Endothelial cell of umbilical vein (primary cell): ENCODE results near the gene TTI1. TPM values are rescaled to one million over a fixed set of nuclear protein-coding genes. Genes with fewer than 3 reads are reported as not detected.

Experiments
- BruUV-seq: library from RNA; stranded (reverse); fragments of 400-500 nt; replicated peaks from 2 replicates; lab custom pipeline; 2021; lab: Mats Ljungman, UMichigan
- CTCF ChIA-PET: fragments of 300-600, 350-600 bp; sonication (Branson Sonifier 250); formaldehyde crosslinking; loops from one replicate; lab custom pipeline; 2021; ENCODE audit warnings: antibody characterized with exemption, inconsistent platforms; lab: Charles Lee
- POLR2A ChIA-PET: fragments of 300-600, 350-600 bp; sonication (Branson Sonifier 250); formaldehyde crosslinking; loops from one replicate; lab custom pipeline; 2021; ENCODE audit warnings: antibody characterized with exemption, inconsistent platforms; lab: Charles Lee
- DNase-seq: peaks from one replicate; pipeline ENCODE4 v3.0.0-alpha.2; 2011; ENCODE audit warnings: low read depth, low spot score
- FAIRE-seq: peaks from 2 replicates; lab custom pipeline; 2011; peaks lifted over from hg19 to GRCh38; lab: Jason Lieb, UNC
- H2AFZ ChIP-seq: 2 replicates; pipeline ENCODE4 v1.6.0; 2012; ENCODE audit warnings: low read depth, low read length, control low read depth, inconsistent platforms
- H3K27ac ChIP-seq: 2 replicates; pipeline ENCODE4 v1.5.1; 2011; ENCODE audit warnings: low read depth, mild to moderate bottlenecking, control low read depth, low read length, moderate library complexity; ENCODE audit not compliant: insufficient read depth
- H3K27me3 ChIP-seq, 2 experiments: 2 replicates each; pipeline versions ENCODE4 v1.6.0 to v1.6.1; 2011; ENCODE audit warnings: low read length in 2 of 2, mixed read lengths in 1 of 2; ENCODE audit not compliant: control insufficient read depth in 2 of 2, insufficient read depth in 2 of 2
- H3K36me3 ChIP-seq, 2 experiments: 2 replicates in 1 of 2; 3 replicates in 1 of 2; pipeline ENCODE4 v1.5.1; 2011; ENCODE audit warnings: low read length in 2 of 2, mild to moderate bottlenecking in 1 of 2, moderate library complexity in 1 of 2; ENCODE audit not compliant: control insufficient read depth in 2 of 2, insufficient read depth in 2 of 2; ENCODE audit errors: extremely low read depth in 1 of 2
- H3K4me1 ChIP-seq: 3 replicates; pipeline ENCODE4 v1.5.1; 2011; ENCODE audit warnings: mild to moderate bottlenecking, low read length; ENCODE audit not compliant: control insufficient read depth, insufficient read depth; ENCODE audit errors: extremely low read depth
- H3K4me2 ChIP-seq: 2 replicates; pipeline ENCODE4 v1.6.1; 2011; ENCODE audit warnings: low read length, control low read depth, mixed read lengths; ENCODE audit not compliant: insufficient read depth
- H3K4me3 ChIP-seq, 3 experiments: fragments of 200-600 bp in 1 of 3; sonication (generic), shearing (Covaris generic) in 1 of 3; replicated peaks in 1 of 3; 2 replicates each; pipeline ENCODE4 v1.5.1; 2011 to 2016; ENCODE audit warnings: control low read depth in 3 of 3, low read length in 3 of 3, mild to moderate bottlenecking in 2 of 3, inconsistent platforms in 1 of 3, low read depth in 1 of 3, moderate library complexity in 1 of 3; ENCODE audit not compliant: insufficient read depth in 1 of 3
- H3K79me2 ChIP-seq: 2 replicates; pipeline ENCODE4 v1.6.0; 2012; ENCODE audit warnings: low read length, inconsistent platforms; ENCODE audit not compliant: control insufficient read depth, insufficient read depth
- H3K9ac ChIP-seq: replicated peaks from 2 replicates; pipeline ENCODE3; 2011; ENCODE audit warnings: low read length, control low read depth; ENCODE audit not compliant: insufficient read depth; ENCODE audit errors: extremely low read depth
- H3K9me1 ChIP-seq: replicated peaks from 3 replicates; pipeline ENCODE4 v1.6.0; 2011; ENCODE audit warnings: mild to moderate bottlenecking, low read length; ENCODE audit not compliant: control insufficient read depth, insufficient read depth; ENCODE audit errors: extremely low read depth
- H3K9me3 ChIP-seq: replicated peaks from 2 replicates; pipeline ENCODE4 v1.5.1; 2012; ENCODE audit warnings: low read length, inconsistent platforms; ENCODE audit not compliant: control insufficient read depth, insufficient read depth
- H4K20me1 ChIP-seq: replicated peaks from 2 replicates; pipeline ENCODE3; 2011; ENCODE audit warnings: mild to moderate bottlenecking, low read length; ENCODE audit not compliant: control insufficient read depth, insufficient read depth; ENCODE audit errors: extremely low read depth
- CTCF ChIP-seq, 2 donors: IDR thresholded peaks; 1 replicate in 1 of 2; 2 replicates in 1 of 2; pipeline ENCODE4 v1.5.1; 2011; ENCODE audit warnings: low read length in 2 of 2, mild to moderate bottlenecking in 2 of 2, moderate library complexity in 2 of 2, control low read depth in 1 of 2, inconsistent platforms in 1 of 2, low read depth in 1 of 2; ENCODE audit not compliant: insufficient read depth in 1 of 2; ENCODE audit errors: extremely low read depth in 1 of 2
- GATA2 ChIP-seq: IDR thresholded peaks from 2 replicates; pipeline ENCODE4 v1.7.0; 2011; ENCODE audit warnings: low read depth, mild to moderate bottlenecking, moderate library complexity, mixed read lengths, low read length; ENCODE audit not compliant: insufficient read length, insufficient read depth
- JUN ChIP-seq: IDR thresholded peaks from 2 replicates; pipeline ENCODE4 v1.6.1; 2011; ENCODE audit warnings: borderline replicate concordance, low read depth; ENCODE audit not compliant: insufficient read length, insufficient read depth
- MAX ChIP-seq: IDR thresholded peaks from 2 replicates; pipeline ENCODE4 v1.6.1; 2011; ENCODE audit not compliant: insufficient read depth, insufficient read length
- MYC ChIP-seq: IDR thresholded peaks from one replicate; pipeline ENCODE4 v1.6.1; 2011; ENCODE audit warnings: mild to moderate bottlenecking, low read depth, low read length
- POLR2A ChIP-seq: IDR thresholded peaks from 2 replicates; pipeline ENCODE4 v1.6.1; 2012; ENCODE audit warnings: low read depth, mild to moderate bottlenecking, control low read depth, low read length
- POLR2AphosphoS5 ChIP-seq: IDR thresholded peaks from 2 replicates; pipeline ENCODE4 v1.6.1; 2012; ENCODE audit warnings: low read depth, mild to moderate bottlenecking, control low read depth, low read length, moderate library complexity; ENCODE audit not compliant: insufficient read depth
- dilution Hi-C: fragments of 300-500 bp; cut with MboI; formaldehyde crosslinking; loops from one replicate; pipeline ENCODE4 v1.15.0; 2019; ENCODE audit warnings: low sequenced_read_pairs; ENCODE audit not compliant: extremely low pct_ligation_motif_present
- intact Hi-C: fragments of 100-400 bp; cut with micrococcal nuclease; formaldehyde crosslinking; loops from one replicate; pipeline ENCODE4 v1.10.0; 2022
- polyA plus RNA-seq, 4 experiments: library from polyadenylated mRNA; depleted of rRNA in 3 of 4; stranded (reverse) in 3 of 4; unstranded in 1 of 4; fragments of >200 nt; gene quantifications; 2 replicates each; pipeline versions ENCODE4 v1.2.1 to v1.2.3, GENCODE V29; 2011 to 2012; ENCODE audit warnings: missing spikeins in 1 of 4
- total RNA-seq: library from RNA; stranded (reverse); gene quantifications from 2 replicates; pipeline ENCODE4 v1.2.3, GENCODE V29; 2021

Gene TTI1
- total and polyA plus RNA-seq, 2 donors (not counting 3 experiments of a cell fraction or from before 2014, with no cell fraction given): 13.2 to 23.2 TPM

GRCh38 chr20:37986873-37987601, 46.2 kb downstream of the TTI1 start:
- no peak for FAIRE-seq

More at GRCh38 chr20:37986873-37987601, 46.2 kb downstream of the TTI1 start:
- Histone ChIP-seq H3K27ac (no peak overlapping the region), H4K20me1 (no peaks in the 10 kb centered on the region), H3K9me3 (no peaks in the 10 kb centered on the region), H3K4me3 (no peak overlapping the region), H3K27me3 (no peaks in the 10 kb centered on the region), H3K36me3 (peaks cover 0 to 2% of the 10 kb centered on the region in 2 experiments), H3K9me1 (no peaks in the 10 kb centered on the region), H3K4me1 (peaks cover 24% of the 10 kb centered on the region), H2AFZ (no peak overlapping the region), H3K9ac (no peak overlapping the region), H3K4me2 (no peak overlapping the region), H3K79me2 (no peaks in the 10 kb centered on the region)
- no TSS peak for BruUV-seq
- intact Hi-C loops: no loop called here
- POLR2A ChIA-PET: no interaction called here
- DNase-seq: no peak
- dilution Hi-C loops: no loop called here
- TF ChIP-seq MAX: no peak
- no peak for TF ChIP-seq GATA2
- TF ChIP-seq MYC: no peak
- no peak for TF ChIP-seq JUN
- no peak for TF ChIP-seq CTCF (IDR thresholded peaks at IDR 0.05; ENCODE audit: extremely low read depth in 1 of 2, insufficient read depth in 1 of 2, low read depth in 1 of 2, low read length in 2 of 2)
- TF ChIP-seq POLR2AphosphoS5: no peak
- TF ChIP-seq POLR2A: no peak
- CTCF ChIA-PET: no interaction called here
